Myocyte (in vitro differentiated cells): ENCODE data around the gene XRCC6. TPM values are rescaled to one million over a fixed set of nuclear protein-coding genes. Genes with fewer than 3 reads are reported as not detected.
"Not testable (repeated sequence)": the region's sequence is repeated elsewhere in the genome, so short reads cannot be mapped to it uniquely, and the experiment has no call there.

Experiments used
- DNase-seq: peaks from one replicate; pipeline ENCODE4 v3.0.0-alpha.2; 2012; ENCODE audit warnings: low read depth
- total RNA-seq: library from RNA; depleted of rRNA; stranded (reverse); fragments of >200 nt; gene quantifications from 2 replicates; pipeline ENCODE4 v1.2.3, GENCODE V29; 2014

Gene XRCC6
- total RNA-seq, 1 donor from 2014 or later, result 353 TPM

GRCh38 chr22:41683052-41683451 lies 62.0 kb downstream of the XRCC6 start:
- no peak for DNase-seq

- DNase-seq, result no peak
These were observed 62.5 kb downstream of the XRCC6 start for GRCh38 chr22:41683616-41684015.

DNA sequence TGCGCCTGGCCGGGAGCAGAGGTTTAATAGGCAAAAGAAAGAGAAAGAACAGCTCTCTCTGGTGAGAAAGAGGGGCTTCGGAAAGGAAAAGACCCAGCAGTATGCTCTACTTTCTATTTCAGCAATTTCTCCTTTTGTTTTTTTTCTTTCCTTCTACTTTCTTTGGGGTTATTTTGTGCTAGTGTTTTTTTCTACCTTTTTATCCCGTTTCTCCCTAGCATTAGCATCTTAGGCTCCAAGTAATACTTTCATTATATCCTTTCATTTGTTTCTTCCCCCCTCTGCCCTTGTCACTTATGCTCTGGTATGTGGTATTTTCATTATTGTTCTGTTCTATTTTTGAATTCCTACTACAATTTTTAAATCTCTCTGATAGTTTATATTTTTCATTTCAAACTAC lies 63.1 kb downstream of the XRCC6 start:
- no peak for DNase-seq

GRCh38 chr22:41686890-41687289 lies 65.8 kb downstream of the XRCC6 start:
- not testable (repeated sequence) for DNase-seq

GRCh38 chr22:41687901-41688364 lies 66.8 kb downstream of the XRCC6 start:
- DNase-seq, result peak; percentile 39

- peak; percentile 95 for DNase-seq
These were observed 67.5 kb downstream of the XRCC6 start, which contains the start of gene SNU13 for GRCh38 chr22:41688365-41689211. Gene SNU13 (minus strand): TSS chr22:41688867. CDS start chr22:41688796, 71 bp downstream.

DNA sequence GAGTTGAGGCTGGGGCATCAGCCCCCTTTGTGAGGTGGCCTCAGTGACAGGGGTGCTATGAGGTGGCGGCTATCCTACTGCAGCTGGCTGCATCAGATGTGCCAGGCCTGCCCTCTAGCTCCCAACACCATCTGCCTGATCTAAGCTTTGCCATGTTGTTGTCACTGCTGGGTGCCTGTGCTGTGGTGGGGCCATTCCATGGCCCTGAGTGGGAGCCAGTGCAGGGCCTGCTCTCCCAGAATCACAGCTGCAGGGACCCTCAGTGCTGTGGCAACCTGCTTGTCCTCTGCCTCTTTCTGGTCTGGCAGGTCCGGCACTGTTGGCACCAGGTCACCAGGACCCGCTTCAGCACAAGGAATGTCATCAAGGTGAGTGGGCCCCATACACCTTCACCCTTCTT lies 69.4 kb downstream of the XRCC6 start:
- no peak for DNase-seq

- DNase-seq, result no peak
These were observed 74.1 kb downstream of the XRCC6 start for GRCh38 chr22:41695211-41695610.

DNA sequence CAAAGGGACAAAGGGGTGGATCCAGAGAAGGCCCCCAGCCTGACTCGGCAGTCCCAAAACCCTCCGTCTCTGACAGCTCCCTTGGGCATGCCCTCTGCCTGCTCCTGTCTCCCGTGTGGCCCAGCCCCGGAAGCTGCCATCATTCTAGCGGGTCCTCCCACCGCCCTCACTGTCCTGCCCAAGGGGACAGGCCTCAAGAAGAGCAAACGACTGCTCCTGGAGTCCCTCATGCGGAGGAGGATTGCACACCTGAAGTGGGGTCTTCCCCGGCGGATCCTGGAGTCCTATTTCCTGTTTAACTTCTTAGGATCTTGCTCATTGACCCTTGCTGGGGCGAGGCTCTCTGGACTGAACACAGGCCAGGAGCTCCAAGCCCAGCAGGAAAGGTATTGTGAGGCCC lies 75.6 kb downstream of the XRCC6 start:
- no peak for DNase-seq

DNA sequence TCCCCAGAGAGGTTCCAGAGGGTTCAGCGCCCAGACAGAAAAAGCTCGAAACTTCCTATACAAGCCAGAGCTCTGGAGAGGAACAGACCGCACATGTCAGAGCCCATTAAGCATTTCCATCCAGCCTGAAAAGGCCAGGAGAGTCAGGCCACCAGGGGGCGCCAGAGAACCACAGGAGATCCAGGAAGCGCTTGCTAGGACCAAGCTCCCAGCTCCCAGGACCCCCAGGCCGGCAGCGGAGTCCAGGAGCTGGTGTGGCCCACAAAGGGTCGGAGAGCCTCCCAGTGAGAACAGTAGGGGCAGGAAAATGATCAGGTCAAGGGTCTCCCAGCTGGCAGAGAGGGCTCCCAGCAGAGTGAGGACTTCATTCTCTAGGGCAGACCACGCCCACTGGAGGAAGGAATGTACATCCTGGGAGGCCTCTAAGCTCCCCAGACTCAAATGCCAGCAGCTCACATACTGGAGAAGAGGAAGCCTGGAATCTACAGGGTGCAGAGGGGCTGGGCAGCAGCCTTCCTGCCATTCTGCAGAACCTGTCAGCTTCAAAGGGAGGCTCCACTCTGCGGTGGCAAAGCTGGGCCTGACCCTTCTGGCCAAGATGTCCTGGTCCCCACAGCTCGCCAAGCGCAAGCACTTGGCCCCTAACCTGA lies 76.2 kb downstream of the XRCC6 start:
- peak; percentile 89 for DNase-seq

DNA sequence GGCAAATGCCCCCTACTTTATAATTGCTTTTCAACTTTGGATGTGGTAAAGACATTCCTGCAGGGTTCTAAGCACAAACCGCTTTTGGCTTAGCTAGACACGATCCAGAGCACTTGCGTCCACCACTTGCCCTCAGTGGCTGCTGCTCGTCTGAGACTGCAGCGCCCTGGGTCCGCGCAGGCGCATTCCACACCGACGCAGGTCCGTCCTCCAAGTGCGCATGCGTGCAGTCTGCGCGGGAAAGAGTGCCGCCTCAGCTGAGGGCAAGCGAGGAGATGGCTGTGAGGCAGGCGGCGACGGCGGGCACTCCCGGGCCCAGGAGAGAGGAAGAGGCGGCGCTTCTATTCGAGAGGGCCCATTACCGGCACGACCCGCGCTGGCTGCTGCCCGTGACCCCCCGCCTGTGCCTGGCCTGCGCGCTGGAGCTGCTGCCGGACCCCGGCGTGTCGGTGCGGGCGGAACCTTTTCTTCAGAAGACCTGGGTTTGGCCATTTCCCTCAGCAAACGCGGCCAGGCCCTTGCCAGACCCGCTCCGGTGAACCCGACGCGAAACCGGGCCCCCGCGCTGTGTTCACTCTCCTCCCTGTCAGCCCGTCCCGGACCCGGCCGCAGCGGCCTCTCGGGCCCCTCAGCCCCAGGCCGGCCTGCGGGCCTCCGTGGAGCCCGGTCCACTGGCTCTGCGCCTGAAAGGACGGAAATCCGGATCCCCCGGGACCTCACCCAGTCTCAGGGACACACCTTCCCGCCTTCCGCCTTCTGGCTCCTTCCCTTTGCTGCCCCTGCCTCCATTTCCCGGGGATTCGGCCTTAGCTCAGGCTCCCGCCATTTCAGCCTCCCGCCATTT lies 78.4 kb downstream of the XRCC6 start, which contains the start of gene MEI1:
TSS of gene MEI1 (plus strand) at position 240 of the 844 bp plus-strand sequence. CDS start at position 276, 36 bp downstream.
- DNase-seq, result peak; percentile 36

DNA sequence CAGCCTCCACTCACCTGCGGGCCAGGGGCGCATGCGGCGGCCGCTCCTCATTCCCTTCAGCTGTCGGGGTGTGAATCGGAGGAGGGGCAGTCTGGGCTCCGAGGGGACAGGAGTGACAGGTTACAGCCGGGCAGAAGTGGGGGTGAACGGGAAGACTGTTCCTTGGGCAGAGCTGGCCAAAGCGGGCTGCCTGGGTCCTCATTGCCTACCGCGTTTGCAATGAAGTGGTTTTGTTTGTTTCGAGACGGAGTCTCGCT lies 78.9 kb downstream of the XRCC6 start:
- no peak for DNase-seq

DNA sequence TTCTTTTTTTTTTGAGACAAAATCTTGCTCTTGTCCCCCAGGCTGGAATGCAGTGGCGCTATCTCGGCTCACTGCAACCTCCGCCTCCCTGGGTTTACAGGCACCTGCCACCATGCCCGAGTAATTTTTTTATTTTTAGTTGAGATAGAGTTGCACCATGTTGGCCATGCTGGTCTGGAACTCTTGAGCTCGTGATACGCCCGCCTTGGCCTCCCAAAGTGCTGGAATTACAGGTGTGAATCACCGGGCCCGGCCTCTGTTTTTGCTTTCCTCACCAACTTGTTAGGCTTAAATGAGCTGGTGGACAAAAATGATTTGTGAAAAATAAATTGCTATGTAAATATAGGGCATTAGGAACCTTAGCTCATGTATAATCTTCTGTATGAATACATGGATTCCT lies 81.7 kb downstream of the XRCC6 start:
- no peak for DNase-seq

DNA sequence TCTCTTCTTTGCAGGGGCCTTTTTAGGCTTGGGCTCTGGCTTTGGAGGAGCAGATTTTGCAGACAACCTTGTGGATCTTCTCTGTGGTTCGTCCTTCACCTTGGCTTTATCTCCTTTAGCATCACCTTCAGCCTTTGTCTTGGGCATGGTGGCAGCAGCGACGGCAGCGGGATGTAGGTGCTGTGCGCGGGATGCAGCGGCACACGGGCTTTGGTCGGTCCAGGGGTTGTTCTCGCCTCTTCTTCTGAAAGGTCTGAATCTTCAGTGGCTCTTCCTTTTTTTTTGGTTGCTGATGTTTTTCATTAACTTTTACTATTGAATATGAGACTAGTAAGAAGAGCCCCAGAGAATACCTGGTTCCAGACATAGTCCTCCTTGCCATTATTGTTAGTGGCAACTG lies 88.2 kb downstream of the XRCC6 start:
- no peak for DNase-seq

GRCh38 chr22:41713004-41713403 lies 91.9 kb downstream of the XRCC6 start:
- DNase-seq, result no peak

Other genes with a start within 250 kb of the XRCC6 start
- 10.3 and 10.5 TPM in 2 replicates for gene TEF, start 239.4 kb upstream of the XRCC6 start, total RNA-seq
- gene TOB2, start 174.5 kb upstream of the XRCC6 start, total RNA-seq, result 21.4 and 26.2 TPM in 2 replicates
- gene PHF5A, start 152.6 kb upstream of the XRCC6 start, total RNA-seq, result 40.0 and 47.2 TPM in 2 replicates
- gene ACO2, start 152.2 kb upstream of the XRCC6 start, total RNA-seq, result 107 and 122 TPM in 2 replicates
- gene POLR3H, start 76.8 kb upstream of the XRCC6 start, total RNA-seq, result 22.0 and 23.8 TPM in 2 replicates
- 24.6 and 31.7 TPM in 2 replicates for gene CSDC2, start 60.3 kb upstream of the XRCC6 start, total RNA-seq
- gene PMM1, start 31.5 kb upstream of the XRCC6 start, total RNA-seq, result 14.5 and 22.9 TPM in 2 replicates
- gene DESI1, start 252 bp upstream of the XRCC6 start, total RNA-seq, result 20.2 and 22.4 TPM in 2 replicates
- 129 and 137 TPM in 2 replicates for gene SNU13, start 67.6 kb downstream of the XRCC6 start, total RNA-seq
- gene MEI1, start 78.2 kb downstream of the XRCC6 start, total RNA-seq, result 0.08 TPM in 1 of 2 replicates, not detected in the other
- 12.3 and 22.1 TPM in 2 replicates for gene CCDC134, start 179.4 kb downstream of the XRCC6 start, total RNA-seq
- 120 and 152 TPM in 2 replicates for gene SREBF2, start 211.8 kb downstream of the XRCC6 start, total RNA-seq